Liver (tissue), 9 donors: Measurements from ENCODE around the gene ARHGAP6. TPM values are rescaled to one million over a fixed set of nuclear protein-coding genes. Genes with fewer than 3 reads are reported as not detected.

Experiments used
- DNase-seq: peaks from one replicate; pipeline ENCODE4 v3.0.0-alpha.2; 2017; ENCODE audit warnings: low spot score
- H3K27ac ChIP-seq, 2 donors: one replicate each; pipeline ENCODE4 v1.7.0; 2013; ENCODE audit warnings: inconsistent platforms in 2 of 2, low read length in 2 of 2, control low read depth in 1 of 2, low read depth in 1 of 2, mild to moderate bottlenecking in 1 of 2
- H3K27me3 ChIP-seq, 4 donors: one replicate each; pipeline versions ENCODE4 v1.6.1 to v1.7.0; 2013; ENCODE audit warnings: low read length in 3 of 4, inconsistent platforms in 1 of 4, mild to moderate bottlenecking in 1 of 4, moderate library complexity in 1 of 4; ENCODE audit not compliant: control insufficient read depth in 4 of 4, insufficient read depth in 4 of 4
- H3K36me3 ChIP-seq, 4 donors: one replicate each; pipeline versions ENCODE4 v1.6.1 to v1.7.0; 2013; ENCODE audit warnings: low read length in 3 of 4, mild to moderate bottlenecking in 3 of 4, low read depth in 1 of 4, moderate library complexity in 1 of 4; ENCODE audit not compliant: control insufficient read depth in 4 of 4, insufficient read depth in 3 of 4
- H3K4me1 ChIP-seq, 4 donors: one replicate each; pipeline versions ENCODE4 v1.6.1 to v1.7.0; 2013; ENCODE audit warnings: low read length in 3 of 4, mild to moderate bottlenecking in 3 of 4, moderate library complexity in 1 of 4; ENCODE audit not compliant: control insufficient read depth in 4 of 4, insufficient read depth in 4 of 4
- H3K4me3 ChIP-seq, 3 donors: one replicate each; pipeline versions ENCODE4 v1.6.1 to v1.7.0; 2013; ENCODE audit warnings: low read length in 3 of 3, control low read depth in 1 of 3, low read depth in 1 of 3, mild to moderate bottlenecking in 1 of 3
- H3K9ac ChIP-seq, 2 donors: one replicate each; pipeline ENCODE4 v1.7.0; 2013; ENCODE audit warnings: low read length in 2 of 2, mild to moderate bottlenecking in 2 of 2, moderate library complexity in 2 of 2, control low read depth in 1 of 2, low read depth in 1 of 2
- H3K9me3 ChIP-seq, 4 donors: one replicate each; pipeline versions ENCODE4 v1.6.1 to v1.7.0; 2013; ENCODE audit warnings: low read length in 3 of 4; ENCODE audit not compliant: control insufficient read depth in 4 of 4
- CTCF ChIP-seq: fragments of 150-350 bp; IDR thresholded peaks from 2 replicates; pipeline ENCODE4 v1.5.1; 2017; ENCODE audit warnings: improper control_type of control experiment, low read depth, low read length; ENCODE audit not compliant: missing input control
- EGR1 ChIP-seq, 2 donors: IDR thresholded peaks; 2 replicates each; pipeline ENCODE4 v1.6.1; 2016 to 2018; ENCODE audit warnings: antibody characterized with exemption in 2 of 2, low read depth in 2 of 2
- FOXA1 ChIP-seq: IDR thresholded peaks from 2 replicates; pipeline ENCODE4 v1.6.1; 2016; ENCODE audit warnings: antibody characterized with exemption
- GABPA ChIP-seq, 2 donors: IDR thresholded peaks in 1 of 2; conservative IDR thresholded peaks in 1 of 2; 2 replicates each; pipeline ENCODE4 v1.6.1; 2016; ENCODE audit warnings: antibody characterized with exemption in 2 of 2, mild to moderate bottlenecking in 1 of 2, moderate library complexity in 1 of 2
- HNF4A ChIP-seq, 2 donors: conservative IDR thresholded peaks; 2 replicates each; pipeline ENCODE4 v1.6.1; 2016; ENCODE audit warnings: antibody characterized with exemption in 2 of 2, mild to moderate bottlenecking in 2 of 2
- HNF4G ChIP-seq: IDR thresholded peaks from 2 replicates; pipeline ENCODE4 v1.6.1; 2016; ENCODE audit warnings: antibody characterized with exemption
- NR2F2 ChIP-seq: IDR thresholded peaks from 2 replicates; pipeline ENCODE4 v1.6.1; 2016; ENCODE audit warnings: antibody characterized with exemption
- RAD21 ChIP-seq, 2 donors: IDR thresholded peaks; 2 replicates each; pipeline ENCODE4 v1.6.1; 2016; ENCODE audit warnings: antibody characterized with exemption in 2 of 2, mild to moderate bottlenecking in 2 of 2
- TAF1 ChIP-seq: conservative IDR thresholded peaks from 2 replicates; pipeline ENCODE4 v1.6.1; 2016; ENCODE audit warnings: antibody characterized with exemption, mild to moderate bottlenecking
- YY1 ChIP-seq: IDR thresholded peaks from 2 replicates; pipeline ENCODE4 v1.6.1; 2016; ENCODE audit warnings: antibody characterized with exemption, mild to moderate bottlenecking
- WGBS: extraction: QIAGEN DNeasy Blood & Tissue Kit; methylation state at CpG from one replicate; pipeline ENCODE4 v1.1.7; 2013; 5-methylcytosine and 5-hydroxymethylcytosine counted together
- polyA plus RNA-seq, 2 donors: library from polyadenylated mRNA; stranded (reverse) in 1 of 2; unstranded in 1 of 2; fragments of 200-250 nt in 1 of 2; fragments of >200 nt in 1 of 2; fragmentation: Nextera tagmentation in 1 of 2; extraction: Ambion mirVana in 1 of 2; gene quantifications; one replicate each; pipeline versions ENCODE4 v1.2.1 to v1.2.3, GENCODE V29; 2013 to 2015
- total RNA-seq, 2 donors: library from RNA; depleted of rRNA; stranded (reverse); fragments of >200 nt; gene quantifications; one replicate each; pipeline ENCODE4 v1.2.3, GENCODE V29; 2014
- TF ChIP-seq, protein P1 (sequence below): IDR thresholded peaks from 2 replicates; pipeline ENCODE4 v1.6.1; 2016; ENCODE audit warnings: antibody characterized with exemption
- TF ChIP-seq, protein P2 (sequence below): IDR thresholded peaks from 2 replicates; pipeline ENCODE4 v1.6.1; 2016; ENCODE audit warnings: antibody characterized with exemption
- TF ChIP-seq, protein P3 (sequence below): IDR thresholded peaks from 2 replicates; pipeline ENCODE4 v1.6.1; 2016; ENCODE audit warnings: antibody characterized with exemption, mild to moderate bottlenecking
- donor health status: healthy.
- donor health status: healthy.
- donor health status: healthy.
- donor health status: healthy.
- donor health status: healthy.

Gene ARHGAP6
- total and polyA plus RNA-seq, 4 donors = 0.10 to 2.2 (median 0.65) TPM

DNA sequence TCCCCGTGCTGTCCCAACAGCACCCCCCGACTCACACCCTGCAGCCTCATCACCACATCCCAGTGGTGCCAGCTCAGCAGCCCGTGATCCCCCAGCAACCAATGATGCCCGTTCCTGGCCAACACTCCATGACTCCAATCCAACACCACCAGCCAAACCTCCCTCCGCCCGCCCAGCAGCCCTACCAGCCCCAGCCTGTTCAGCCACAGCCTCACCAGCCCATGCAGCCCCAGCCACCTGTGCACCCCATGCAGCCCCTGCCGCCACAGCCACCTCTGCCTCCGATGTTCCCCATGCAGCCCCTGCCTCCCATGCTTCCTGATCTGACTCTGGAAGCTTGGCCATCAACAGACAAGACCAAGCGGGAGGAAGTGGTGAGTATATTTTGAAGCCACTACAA, 367.1 kb downstream of the ARHGAP6 start:
- Histone ChIP-seq H3K27ac (no peak overlapping the region), H3K4me3 (no peak overlapping the region), H3K9me3 (no peaks in the 10 kb centered on the region), H3K27me3 (no peaks in the 10 kb centered on the region), H3K9ac (no peak overlapping the region), H3K36me3 (no peaks in the 10 kb centered on the region), H3K4me1 (no peaks in the 10 kb centered on the region)
- 97% methylated on average over 9 of the region's 9 CpGs for WGBS
- no peak for TF ChIP-seq NR2F2
- DNase-seq = no peak

DNA sequence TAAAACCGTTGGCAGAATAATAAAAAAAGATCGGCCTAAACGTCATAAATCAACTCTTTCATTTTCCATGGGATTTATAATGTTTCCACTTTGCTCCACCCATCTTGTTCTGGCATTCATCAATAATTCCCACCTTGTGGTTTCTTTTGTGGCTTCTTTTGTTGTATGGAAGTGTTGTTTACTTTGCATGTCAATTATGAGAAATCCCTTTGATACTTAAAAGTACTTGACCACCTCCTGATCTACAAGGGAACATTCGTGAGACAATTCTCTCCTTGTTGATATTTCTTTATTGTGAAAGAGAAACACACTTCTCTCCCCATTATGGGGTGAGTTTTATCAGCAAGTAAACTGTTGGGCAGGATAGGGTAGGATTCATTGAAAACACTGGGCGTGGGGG, 369.7 kb downstream of the ARHGAP6 start:
- TF ChIP-seq TAF1 (no peak), GABPA (IDR thresholded peaks at IDR 0.05 in 1 of 2, conservative IDR thresholded peaks at IDR 0.05 in 1 of 2) (no peak), HNF4A (conservative IDR thresholded peaks at IDR 0.05) (no peak), EGR1 (IDR thresholded peaks at IDR 0.05; ENCODE audit: low read depth in 2 of 2) (no peak), HNF4G (no peak), CTCF (no peak), YY1 (no peak), FOXA1 (no peak), RAD21 (IDR thresholded peaks at IDR 0.05) (no peak)
- TF ChIP-seq, protein P1, sequence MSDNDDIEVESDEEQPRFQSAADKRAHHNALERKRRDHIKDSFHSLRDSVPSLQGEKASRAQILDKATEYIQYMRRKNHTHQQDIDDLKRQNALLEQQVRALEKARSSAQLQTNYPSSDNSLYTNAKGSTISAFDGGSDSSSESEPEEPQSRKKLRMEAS = no peak
- TF ChIP-seq, protein P2, sequence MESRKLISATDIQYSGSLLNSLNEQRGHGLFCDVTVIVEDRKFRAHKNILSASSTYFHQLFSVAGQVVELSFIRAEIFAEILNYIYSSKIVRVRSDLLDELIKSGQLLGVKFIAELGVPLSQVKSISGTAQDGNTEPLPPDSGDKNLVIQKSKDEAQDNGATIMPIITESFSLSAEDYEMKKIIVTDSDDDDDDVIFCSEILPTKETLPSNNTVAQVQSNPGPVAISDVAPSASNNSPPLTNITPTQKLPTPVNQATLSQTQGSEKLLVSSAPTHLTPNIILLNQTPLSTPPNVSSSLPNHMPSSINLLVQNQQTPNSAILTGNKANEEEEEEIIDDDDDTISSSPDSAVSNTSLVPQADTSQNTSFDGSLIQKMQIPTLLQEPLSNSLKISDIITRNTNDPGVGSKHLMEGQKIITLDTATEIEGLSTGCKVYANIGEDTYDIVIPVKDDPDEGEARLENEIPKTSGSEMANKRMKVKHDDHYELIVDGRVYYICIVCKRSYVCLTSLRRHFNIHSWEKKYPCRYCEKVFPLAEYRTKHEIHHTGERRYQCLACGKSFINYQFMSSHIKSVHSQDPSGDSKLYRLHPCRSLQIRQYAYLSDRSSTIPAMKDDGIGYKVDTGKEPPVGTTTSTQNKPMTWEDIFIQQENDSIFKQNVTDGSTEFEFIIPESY = no peak
- TF ChIP-seq, protein P3, sequence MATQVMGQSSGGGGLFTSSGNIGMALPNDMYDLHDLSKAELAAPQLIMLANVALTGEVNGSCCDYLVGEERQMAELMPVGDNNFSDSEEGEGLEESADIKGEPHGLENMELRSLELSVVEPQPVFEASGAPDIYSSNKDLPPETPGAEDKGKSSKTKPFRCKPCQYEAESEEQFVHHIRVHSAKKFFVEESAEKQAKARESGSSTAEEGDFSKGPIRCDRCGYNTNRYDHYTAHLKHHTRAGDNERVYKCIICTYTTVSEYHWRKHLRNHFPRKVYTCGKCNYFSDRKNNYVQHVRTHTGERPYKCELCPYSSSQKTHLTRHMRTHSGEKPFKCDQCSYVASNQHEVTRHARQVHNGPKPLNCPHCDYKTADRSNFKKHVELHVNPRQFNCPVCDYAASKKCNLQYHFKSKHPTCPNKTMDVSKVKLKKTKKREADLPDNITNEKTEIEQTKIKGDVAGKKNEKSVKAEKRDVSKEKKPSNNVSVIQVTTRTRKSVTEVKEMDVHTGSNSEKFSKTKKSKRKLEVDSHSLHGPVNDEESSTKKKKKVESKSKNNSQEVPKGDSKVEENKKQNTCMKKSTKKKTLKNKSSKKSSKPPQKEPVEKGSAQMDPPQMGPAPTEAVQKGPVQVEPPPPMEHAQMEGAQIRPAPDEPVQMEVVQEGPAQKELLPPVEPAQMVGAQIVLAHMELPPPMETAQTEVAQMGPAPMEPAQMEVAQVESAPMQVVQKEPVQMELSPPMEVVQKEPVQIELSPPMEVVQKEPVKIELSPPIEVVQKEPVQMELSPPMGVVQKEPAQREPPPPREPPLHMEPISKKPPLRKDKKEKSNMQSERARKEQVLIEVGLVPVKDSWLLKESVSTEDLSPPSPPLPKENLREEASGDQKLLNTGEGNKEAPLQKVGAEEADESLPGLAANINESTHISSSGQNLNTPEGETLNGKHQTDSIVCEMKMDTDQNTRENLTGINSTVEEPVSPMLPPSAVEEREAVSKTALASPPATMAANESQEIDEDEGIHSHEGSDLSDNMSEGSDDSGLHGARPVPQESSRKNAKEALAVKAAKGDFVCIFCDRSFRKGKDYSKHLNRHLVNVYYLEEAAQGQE = no peak
- Histone ChIP-seq H3K4me1 (no peaks in the 10 kb centered on the region), H3K27me3 (peaks cover 0 to 3% (median 0%) of the 10 kb centered on the region in 4 donors), H3K9me3 (no peaks in the 10 kb centered on the region), H3K27ac (no peak overlapping the region), H3K36me3 (no peaks in the 10 kb centered on the region), H3K9ac (no peak overlapping the region), H3K4me3 (no peak overlapping the region)
- whole genome bisulfite sequencing = 70% methylated on average over 5 of the region's 5 CpGs
- no peak for DNase-seq
